GM18517 (cell line): ENCODE data around the gene BICD1.

Experiments used
- ATAC-seq: cut with Tn5 transposase; IDR thresholded peaks from one replicate; pipeline ENCODE4 v1.9.1; 2021; ENCODE audit warnings: mild to moderate bottlenecking, moderate library complexity; ENCODE audit not compliant: unreplicated experiment

BICD1 gene

DNA sequence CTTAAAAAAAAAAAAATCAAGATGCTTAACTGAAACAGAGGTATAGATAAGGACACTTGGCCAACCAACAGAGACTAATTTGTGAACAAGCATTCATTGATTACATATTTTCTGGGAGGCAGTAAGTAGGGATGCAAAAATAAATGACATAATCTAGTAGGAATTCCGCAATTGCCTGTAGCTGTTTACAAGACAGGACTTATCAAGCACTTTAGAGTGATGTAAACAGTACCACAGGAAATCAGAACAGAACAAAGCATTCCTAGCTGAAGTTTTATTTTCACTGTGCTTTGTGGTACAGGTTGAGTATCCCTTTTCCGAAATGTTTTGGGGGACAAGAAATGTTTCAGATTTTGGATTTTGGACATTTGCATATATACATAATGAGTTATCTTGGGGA is 224.5 kb downstream of the BICD1 start:
- ATAC-seq, result no peak

DNA sequence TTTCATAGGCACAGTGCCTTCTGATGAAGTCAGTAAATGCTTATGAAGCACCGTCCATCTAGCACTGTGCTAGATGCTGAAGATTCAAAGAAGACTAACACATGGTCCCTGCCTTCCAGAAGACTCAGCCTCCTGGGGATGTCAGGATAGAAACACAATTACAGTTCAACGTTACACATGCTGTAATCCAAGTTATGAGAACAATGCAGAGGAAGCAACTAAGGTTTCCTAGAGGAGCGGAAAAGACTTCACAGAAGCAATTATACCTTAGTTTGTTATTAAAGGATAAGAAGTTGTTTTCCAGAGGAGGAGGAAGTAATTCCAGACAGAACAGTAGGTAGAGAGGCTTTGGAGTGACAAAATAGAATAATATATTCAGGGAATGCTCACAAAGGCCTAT is 225.8 kb downstream of the BICD1 start:
- no peak for ATAC-seq

DNA sequence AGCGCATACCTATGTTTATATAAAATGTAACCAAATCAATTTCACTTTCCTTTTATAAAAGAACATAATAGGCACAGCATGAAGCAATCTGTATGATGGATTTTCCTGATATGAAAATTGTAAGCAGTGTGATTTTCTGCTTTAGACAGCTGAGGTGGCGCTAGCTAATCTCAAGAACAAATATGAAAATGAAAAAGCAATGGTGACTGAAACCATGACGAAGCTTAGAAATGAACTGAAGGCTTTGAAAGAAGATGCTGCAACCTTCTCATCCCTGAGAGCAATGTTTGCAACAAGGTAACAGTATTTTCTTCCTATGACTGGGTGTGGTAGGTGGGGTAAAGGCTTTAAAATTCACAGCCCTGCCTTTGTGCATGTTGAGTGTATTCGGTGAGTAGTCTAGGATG is 227.7 kb downstream of the BICD1 start:
- peak; percentile 80 for ATAC-seq

- ATAC-seq, result no peak
Observed at GRCh38 chr12:32336261-32336660, 229.6 kb downstream of the BICD1 start.

DNA sequence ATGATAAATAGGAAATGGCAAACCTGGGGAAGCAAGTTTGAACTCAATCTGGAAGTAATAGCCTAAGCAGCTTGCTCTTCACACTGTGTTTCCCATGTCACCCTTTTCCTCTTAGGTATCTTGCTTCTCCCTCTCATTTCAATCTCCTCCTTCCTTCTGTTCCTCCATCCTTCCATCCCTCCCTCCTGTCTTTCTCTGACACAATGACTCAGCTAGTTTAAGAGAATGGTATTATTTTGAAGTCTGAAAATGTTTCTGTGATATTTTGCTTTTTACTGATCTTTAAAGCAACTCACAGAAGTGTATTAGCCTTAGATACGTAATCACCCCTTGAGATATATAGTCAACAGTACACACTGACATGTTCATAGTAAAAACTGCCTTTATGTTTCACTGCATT is 236.8 kb downstream of the BICD1 start:
- ATAC-seq, result no peak

GRCh38 chr12:32344047-32344446 is 237.4 kb downstream of the BICD1 start:
- ATAC-seq, result no peak

- ATAC-seq, result no peak
Observed at GRCh38 chr12:32353540-32353939, 246.9 kb downstream of the BICD1 start.

GRCh38 chr12:32357601-32358249 is 251.1 kb downstream of the BICD1 start:
- ATAC-seq, result no peak

GRCh38 chr12:32360956-32361355 is 254.3 kb downstream of the BICD1 start:
- ATAC-seq, result no peak

DNA sequence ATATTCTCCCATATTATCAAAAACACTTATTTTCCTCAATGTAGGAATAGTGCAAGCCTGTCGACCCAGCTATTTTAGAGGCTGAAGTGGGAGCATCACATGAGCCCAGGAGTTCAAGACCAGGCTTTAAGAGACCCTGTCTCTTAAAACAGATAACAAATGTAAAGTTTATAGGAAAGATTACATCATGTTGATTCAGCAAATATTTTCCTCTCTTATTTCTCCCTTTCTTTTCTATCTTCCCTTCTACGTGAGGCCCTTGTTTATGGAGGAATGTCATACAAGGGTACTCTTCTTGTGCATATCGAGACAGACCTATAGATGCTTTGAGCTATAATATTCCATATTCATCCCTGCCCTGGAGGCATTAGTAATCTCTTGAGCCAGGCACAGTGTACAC is 256.2 kb downstream of the BICD1 start:
- no peak for ATAC-seq

DNA sequence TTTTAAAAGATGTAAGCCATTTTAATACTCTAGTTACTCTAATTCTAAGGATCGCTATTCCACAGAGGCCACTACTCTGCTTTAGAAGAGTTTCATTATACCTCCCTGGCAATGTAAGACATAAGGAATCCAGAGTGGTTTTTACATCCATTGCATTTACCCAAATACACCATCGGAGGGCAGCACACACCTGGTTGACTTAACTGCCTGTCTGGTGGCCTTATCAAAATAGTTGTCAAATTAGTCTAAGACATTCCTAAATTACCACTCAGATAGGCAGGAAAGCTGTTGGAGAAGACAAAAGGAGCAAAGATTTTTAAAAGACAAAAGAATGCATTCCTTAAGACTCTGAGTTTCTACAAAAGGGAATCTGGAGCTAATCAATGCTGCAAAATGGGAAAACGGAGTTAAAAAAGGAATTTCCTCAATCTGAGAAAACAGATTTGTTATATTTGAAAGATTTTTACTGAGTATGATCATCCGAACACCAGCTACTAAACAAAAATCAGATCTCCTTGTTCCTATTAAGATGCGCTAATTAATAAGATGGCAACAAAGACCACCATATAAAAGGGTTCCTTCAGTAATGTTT is 258.9 kb downstream of the BICD1 start:
- no peak for ATAC-seq

GRCh38 chr12:32366714-32367113 is 260.1 kb downstream of the BICD1 start:
- ATAC-seq, result no peak

DNA sequence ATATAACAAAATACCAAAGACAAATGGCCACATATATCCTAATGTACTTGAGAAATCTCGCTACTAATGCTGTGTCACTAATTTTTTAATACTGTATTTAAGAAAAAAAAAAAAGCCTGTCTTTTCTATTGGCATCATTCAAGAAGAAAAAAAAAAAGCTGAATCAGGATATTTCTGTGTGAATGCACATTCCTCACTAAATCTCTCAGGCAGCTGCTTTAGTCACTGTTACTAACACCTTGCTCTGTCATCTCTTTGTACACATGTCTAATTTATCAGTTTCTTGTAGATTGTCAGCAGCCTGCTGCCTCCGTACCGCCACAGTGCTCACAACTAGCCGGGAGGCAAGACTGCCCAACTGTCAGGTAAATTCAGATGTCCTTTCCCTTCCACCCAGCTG is 260.7 kb downstream of the BICD1 start:
- ATAC-seq, result no peak

GRCh38 chr12:32369202-32369601 is 262.6 kb downstream of the BICD1 start:
- no peak for ATAC-seq

DNA sequence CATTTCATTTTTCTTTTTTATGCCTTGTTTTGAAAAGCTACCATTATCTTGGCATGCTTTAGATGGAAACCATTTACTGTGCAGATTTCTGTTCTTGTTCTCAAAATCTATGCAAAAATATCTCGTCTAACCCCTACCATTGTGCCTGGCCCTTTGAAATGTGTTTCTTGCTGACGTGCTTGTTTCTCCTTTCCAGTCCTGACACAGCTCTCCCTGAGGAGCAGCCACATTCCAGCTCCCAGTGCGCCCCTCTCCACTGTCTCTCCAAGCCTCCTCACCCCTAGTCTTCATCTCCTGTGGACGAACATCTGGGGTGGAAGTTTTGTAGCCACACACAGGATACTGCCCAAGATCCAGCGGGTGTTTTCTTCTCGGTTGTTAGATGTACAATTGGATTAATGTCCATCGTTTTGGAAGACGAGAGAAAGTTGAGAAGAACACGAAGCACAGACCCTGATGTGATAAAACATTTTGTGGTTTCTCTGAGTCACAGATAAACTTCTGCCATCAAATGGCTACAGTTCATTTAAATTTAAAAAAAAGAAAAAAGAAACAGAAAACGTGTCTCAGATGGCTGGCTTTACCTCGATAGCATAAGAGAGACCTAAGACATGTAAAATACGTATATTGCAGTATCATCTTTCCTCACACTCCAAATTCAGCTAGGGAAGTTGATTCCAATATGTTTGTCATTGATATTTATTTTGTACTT is 270.9 kb downstream of the BICD1 start:
- no peak for ATAC-seq

- ATAC-seq, result no peak
Observed at GRCh38 chr12:32379213-32379612, 272.6 kb downstream of the BICD1 start.

GRCh38 chr12:32379667-32380066 is 273.0 kb downstream of the BICD1 start:
- no peak for ATAC-seq

GRCh38 chr12:32382226-32382625 is 275.6 kb downstream of the BICD1 start:
- ATAC-seq, result no peak

GRCh38 chr12:32390572-32391219 is 284.0 kb downstream of the BICD1 start:
- ATAC-seq, result peak; percentile 66

DNA sequence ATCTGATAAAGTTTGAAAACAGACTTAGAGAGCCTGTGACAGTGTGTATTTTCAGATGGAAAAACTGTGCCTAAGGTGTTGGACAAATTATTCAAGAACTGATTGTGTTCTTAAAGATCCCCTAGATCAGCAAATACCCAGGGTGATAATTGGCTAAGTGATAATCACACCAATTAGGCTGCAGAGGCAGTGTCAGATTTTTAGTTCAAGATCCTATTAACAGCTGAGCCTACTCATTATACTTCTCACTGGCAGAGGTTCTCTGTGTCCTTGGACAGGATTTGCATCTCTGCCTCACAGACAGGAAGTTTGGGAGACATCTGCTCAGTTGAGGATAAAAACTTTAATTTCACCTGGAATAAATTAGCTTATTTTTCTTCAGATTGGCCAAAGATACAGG is 288.4 kb downstream of the BICD1 start:
- no peak for ATAC-seq

GRCh38 chr12:32397696-32398095 is 291.0 kb downstream of the BICD1 start:
- ATAC-seq, result no peak

DNA sequence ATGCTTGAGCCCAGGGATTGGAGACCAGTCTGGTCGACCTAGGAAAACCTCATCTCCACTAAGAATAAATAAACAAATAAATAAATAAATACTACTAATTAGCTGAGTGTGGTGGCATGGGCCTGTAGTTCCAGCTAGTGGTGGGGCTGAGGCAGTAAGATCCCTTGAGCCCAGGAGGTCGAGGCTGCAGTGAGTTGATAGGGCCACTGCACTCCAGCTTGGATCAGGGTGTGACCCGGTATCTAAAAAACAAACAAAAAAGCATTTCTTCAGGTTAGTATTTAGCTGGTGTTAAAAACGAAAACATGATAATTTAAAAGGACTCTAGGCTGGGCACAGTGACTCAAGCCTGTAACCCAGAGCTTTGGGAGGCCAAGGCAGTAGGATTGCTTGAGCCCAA is 291.5 kb downstream of the BICD1 start:
- ATAC-seq, result no peak
